Heart right ventricle (tissue), 16 donors: Measurements from ENCODE around the gene RANBP3. TPM values are rescaled to one million over a fixed set of nuclear protein-coding genes. Genes with fewer than 3 reads are reported as not detected.

Source experiments
- ATAC-seq, 8 donors: fragments of 200-7000 bp; cut with Tn5 transposase; one replicate each; pipeline ENCODE4 v1.9.1; 2020; ENCODE audit warnings: mild to moderate bottlenecking in 8 of 8, moderate library complexity in 8 of 8, moderate number of reproducible peaks in 1 of 8
- DNase-seq, 2 donors: peaks; one replicate each; pipeline ENCODE4 v3.0.0-alpha.2; 2020
- H3K27ac ChIP-seq, 10 donors: fragments of 200-600 bp; sonication (generic) in 2 of 10; one replicate each; pipeline versions ENCODE4 v1.5.0 to v1.8.0; 2020 to 2022; ENCODE audit warnings: mild to moderate bottlenecking in 3 of 10
- H3K27me3 ChIP-seq, 7 donors: fragments of 200-600 bp; one replicate each; pipeline ENCODE4 v1.8.0; 2021 to 2022; ENCODE audit warnings: mild to moderate bottlenecking in 2 of 7
- H3K36me3 ChIP-seq, 9 donors: fragments of 200-600 bp; sonication (generic) in 1 of 9; one replicate each; pipeline versions ENCODE4 v1.5.0 to v1.8.0; 2020 to 2022; ENCODE audit warnings: mild to moderate bottlenecking in 2 of 9
- H3K4me1 ChIP-seq, 9 donors: fragments of 200-600 bp; sonication (generic) in 1 of 9; one replicate each; pipeline versions ENCODE4 v1.5.0 to v1.8.0; 2020 to 2022; ENCODE audit warnings: mild to moderate bottlenecking in 4 of 9
- H3K4me3 ChIP-seq, 10 donors: fragments of 200-600 bp; sonication (generic) in 2 of 10; one replicate each; pipeline versions ENCODE4 v1.5.0 to v1.8.0; 2020 to 2022; ENCODE audit warnings: mild to moderate bottlenecking in 7 of 10, moderate library complexity in 2 of 10
- H3K9me3 ChIP-seq, 11 donors: fragments of 200-600 bp in 10 of 11; sonication (generic) in 2 of 11; one replicate each; pipeline versions ENCODE4 v1.5.0 to v1.8.0; 2013 to 2022; ENCODE audit warnings: mild to moderate bottlenecking in 2 of 11, control low read depth in 1 of 11, moderate library complexity in 1 of 11
- WGBS, 2 donors: extraction: QIAGEN DNeasy Blood & Tissue Kit; methylation state at CpG; one replicate each; pipeline ENCODE4 v1.1.7; 2013; ENCODE audit warnings: inconsistent platforms in 1 of 2; 5-methylcytosine and 5-hydroxymethylcytosine counted together
- intact Hi-C, 10 donors: fragments of 100-400 bp; cut with DNase I; formaldehyde crosslinking; loops; one replicate each; pipeline versions ENCODE4 v1.11.1 to v1.14.2; 2022
- polyA plus RNA-seq, 2 donors: library from polyadenylated mRNA; stranded (reverse); fragments of 200-250 nt; gene quantifications; one replicate each; pipeline ENCODE4 v1.2.3, GENCODE V29; 2013
- total RNA-seq, 10 donors: library from RNA; stranded (reverse); fragmentation: NEBNext Ultra II Directional in 3 of 10; extraction: Animal tissue kit (Norgen Biotek cat#: 25700) in 3 of 10; gene quantifications; one replicate each; pipeline versions ENCODE4 v1.2.1 to v1.2.4, GENCODE V29; 2021 to 2023
- TF ChIP-seq, protein P1 (sequence below), 9 donors: fragments of 200-600 bp; sonication (generic) in 2 of 9; IDR thresholded peaks; one replicate each; pipeline versions ENCODE4 v1.5.0 to v1.8.0; 2021 to 2022; ENCODE audit warnings: antibody characterized with exemption in 9 of 9, mild to moderate bottlenecking in 5 of 9, moderate library complexity in 1 of 9
- donor health status: Arrhythmogenic right ventricular cardiomyopathy.
- donor health status: ischemic (EF 13 %, LVEDD 7.1; RV severe dilation, severe dysfunction).
- donor health status: healthy with polysubstance abuse.
- donor health status: DM: no; HTN: yes; CAD: no.
- donor health status: DM: no; HTN: no; CAD: no.
- donor health status: ischemic (EF 25% LVEDD 6.9; RV normal size, moderate dysfunction).
- donor health status: ischemic (EF 25% LVEDD 5.7; RV mildly dilated, moderate dysfunction).
- donor health status: healthy.
- donor health status: DM: yes; HTN: yes; CAD: no.
- donor health status: Ischemic cardiomyopathy.
- donor health status: ischemic (EF 35%, LVEDD 5.7; RV mildly dilated, moderate dysfunction).
- donor health status: nonischemic (EF 11% LVEDD 7.7; RV severe dilation, severe dysfunction).
- donor health status: DM: yes; HTN: yes; CAD: no.
- donor health status: PGD.
- donor health status: ischemic (EF 29% LVEDD 5.4; RV normal size, mild dysfunction).
- donor health status: nonischemic (EF 23%, LVEDD 6.1; RV moderate dilation, normal function).

RANBP3 gene
- total and polyA plus RNA-seq, 12 donors, result 29.5 to 76.1 (median 63.0) TPM

DNA sequence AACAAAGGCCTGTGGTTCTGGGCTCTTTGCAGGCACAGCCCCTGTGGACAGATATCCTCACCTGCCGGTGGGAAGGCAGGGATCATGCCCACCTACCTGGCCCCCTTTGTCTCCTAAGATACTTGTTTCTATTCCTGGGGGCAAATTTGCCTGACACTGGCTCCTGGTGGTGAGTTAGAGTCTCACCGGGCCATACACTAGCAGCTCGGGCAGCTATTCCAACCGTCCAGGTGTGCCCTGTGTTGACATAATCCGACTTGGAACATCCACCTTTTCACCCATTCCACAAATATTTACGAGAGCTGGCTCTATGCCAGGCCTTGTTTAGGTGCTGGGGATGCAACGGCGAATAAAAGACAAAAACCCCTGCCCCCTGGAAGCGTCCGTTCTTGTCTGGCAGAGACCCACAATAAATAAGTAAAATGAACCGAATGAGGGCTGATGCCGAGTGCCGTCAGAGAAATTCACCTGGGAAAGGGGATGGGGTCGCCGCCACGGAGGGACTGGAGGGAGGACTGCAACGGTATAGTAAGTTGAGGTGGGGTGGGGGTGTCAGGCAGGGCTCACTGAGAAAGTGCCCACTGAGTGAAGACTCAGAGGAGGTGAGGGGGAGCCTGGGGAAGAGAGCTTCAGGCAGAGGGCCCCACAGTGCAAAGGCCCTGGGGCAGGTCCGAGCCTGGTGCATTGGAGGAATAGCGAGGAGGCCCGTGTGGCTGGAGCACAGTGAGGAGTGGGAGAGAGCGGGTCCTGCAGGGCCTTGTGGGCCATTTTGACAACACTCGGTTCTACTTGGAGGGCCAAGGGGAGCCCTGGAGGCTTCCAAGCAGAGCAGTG is 43.2 kb upstream of the RANBP3 start:
- peak in 1 of 8 donors; percentile 36 for ATAC-seq
- Histone ChIP-seq H3K4me1 (peaks cover 0 to 17% (median 3%) of the 10 kb centered on the region in 9 donors), H3K4me3 (no peak overlapping the region), H3K27ac (no peak overlapping the region), H3K27me3 (no peaks in the 10 kb centered on the region), H3K9me3 (no peaks in the 10 kb centered on the region), H3K36me3 (peaks cover 0 to 10% (median 0%) of the 10 kb centered on the region in 9 donors)
- intact Hi-C loops, result loop anchor here (2.0 to 10.0 kb wide), 6 partner anchors 34 to 246 kb away; partner anchors contain the start of gene NRTN (in 4 of the 10)
- TF ChIP-seq, protein P1, sequence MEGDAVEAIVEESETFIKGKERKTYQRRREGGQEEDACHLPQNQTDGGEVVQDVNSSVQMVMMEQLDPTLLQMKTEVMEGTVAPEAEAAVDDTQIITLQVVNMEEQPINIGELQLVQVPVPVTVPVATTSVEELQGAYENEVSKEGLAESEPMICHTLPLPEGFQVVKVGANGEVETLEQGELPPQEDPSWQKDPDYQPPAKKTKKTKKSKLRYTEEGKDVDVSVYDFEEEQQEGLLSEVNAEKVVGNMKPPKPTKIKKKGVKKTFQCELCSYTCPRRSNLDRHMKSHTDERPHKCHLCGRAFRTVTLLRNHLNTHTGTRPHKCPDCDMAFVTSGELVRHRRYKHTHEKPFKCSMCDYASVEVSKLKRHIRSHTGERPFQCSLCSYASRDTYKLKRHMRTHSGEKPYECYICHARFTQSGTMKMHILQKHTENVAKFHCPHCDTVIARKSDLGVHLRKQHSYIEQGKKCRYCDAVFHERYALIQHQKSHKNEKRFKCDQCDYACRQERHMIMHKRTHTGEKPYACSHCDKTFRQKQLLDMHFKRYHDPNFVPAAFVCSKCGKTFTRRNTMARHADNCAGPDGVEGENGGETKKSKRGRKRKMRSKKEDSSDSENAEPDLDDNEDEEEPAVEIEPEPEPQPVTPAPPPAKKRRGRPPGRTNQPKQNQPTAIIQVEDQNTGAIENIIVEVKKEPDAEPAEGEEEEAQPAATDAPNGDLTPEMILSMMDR (IDR thresholded peaks at IDR 0.05), result no peak
- 93 to 94% methylated on average over 22 of the region's 22 CpGs for WGBS, 2 donors
- DNase-seq, result no peak

DNA sequence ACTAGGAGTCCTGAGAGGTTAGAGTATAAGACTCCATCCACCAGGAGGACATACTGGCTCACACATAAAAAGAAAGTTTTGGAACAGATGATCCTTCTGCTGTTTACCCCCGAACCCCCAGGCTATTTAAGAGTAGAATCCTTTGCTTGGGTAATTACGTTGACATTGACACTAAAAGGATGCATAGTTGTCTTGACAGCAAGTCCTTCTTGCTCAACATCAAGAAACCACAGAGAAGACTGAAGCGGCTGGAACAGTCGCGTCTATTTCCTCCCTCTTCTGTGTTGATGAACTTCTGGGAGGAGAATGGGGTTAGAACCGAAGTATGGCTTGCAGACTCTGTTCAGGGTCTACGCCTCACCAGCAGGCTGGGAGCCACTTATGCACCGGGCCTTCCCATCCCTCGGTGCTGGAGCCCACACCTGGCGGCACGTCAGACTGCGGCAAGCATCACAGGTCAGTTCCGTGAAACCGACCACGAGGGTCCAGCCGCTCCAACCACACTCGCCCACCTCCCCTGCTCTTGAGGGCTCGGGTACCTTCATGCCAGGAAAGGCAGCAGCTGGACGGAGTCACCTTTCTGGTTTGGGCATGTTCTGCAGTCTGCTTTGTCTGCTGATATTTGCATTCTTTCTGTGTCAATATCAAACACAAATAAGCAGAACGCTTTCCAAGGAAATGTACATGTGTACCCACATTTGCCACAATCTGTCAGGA is 42.4 kb upstream of the RANBP3 start:
- Histone ChIP-seq H3K27me3 (no peaks in the 10 kb centered on the region), H3K4me3 (no peak overlapping the region), H3K36me3 (peaks cover 0 to 6% (median 0%) of the 10 kb centered on the region in 9 donors), H3K9me3 (no peaks in the 10 kb centered on the region), H3K4me1 (peaks cover 0 to 17% (median 3%) of the 10 kb centered on the region in 9 donors), H3K27ac (no peak overlapping the region)
- ATAC-seq, result no peak
- intact Hi-C loops, result loop anchor here (2.0 to 10.0 kb wide), 6 partner anchors 33 to 246 kb away; partner anchors contain the start of gene NRTN (in 4 of the 10)
- TF ChIP-seq, protein P1 (IDR thresholded peaks at IDR 0.05), result no peak
- WGBS, 2 donors, result 92 to 93% methylated on average over 20 of the region's 20 CpGs
- no peak for DNase-seq

DNA sequence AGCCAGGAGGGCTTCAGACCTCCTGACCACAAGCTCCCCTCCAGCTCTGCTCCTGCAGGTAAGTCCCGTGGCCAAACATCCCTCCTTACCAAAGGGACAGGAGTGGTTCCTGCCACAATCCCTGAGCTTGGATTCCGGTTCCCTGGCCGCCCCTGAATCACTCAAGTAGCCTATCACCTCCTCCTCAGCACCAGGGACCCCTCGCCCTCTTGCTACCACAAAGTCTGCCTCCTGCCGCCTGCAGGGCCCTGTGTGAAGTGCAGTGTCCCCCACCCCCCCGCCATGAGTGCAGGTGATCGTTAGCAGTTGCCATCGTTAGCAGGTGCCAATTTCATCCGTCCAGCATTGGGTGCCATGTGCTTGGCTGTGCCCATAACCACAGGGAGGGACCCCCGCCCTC is 40.8 kb upstream of the RANBP3 start:
- no peak for ATAC-seq
- H3K9me3 ChIP-seq, result no peaks in the 10 kb centered on the region
- WGBS, 2 donors, result 72 to 74% methylated on average over 10 of the region's 10 CpGs
- H3K27ac ChIP-seq, result no peak overlapping the region
- no peak overlapping the region for H3K4me3 ChIP-seq
- no peak for DNase-seq
- H3K4me1 ChIP-seq, result peaks cover 0 to 17% (median 3%) of the 10 kb centered on the region in 9 donors
- no peaks in the 10 kb centered on the region for H3K27me3 ChIP-seq
- peaks cover 0 to 7% (median 0%) of the 10 kb centered on the region in 9 donors for H3K36me3 ChIP-seq
- intact Hi-C loops, result no loop called here
- TF ChIP-seq, protein P1 (IDR thresholded peaks at IDR 0.05), result no peak

DNA sequence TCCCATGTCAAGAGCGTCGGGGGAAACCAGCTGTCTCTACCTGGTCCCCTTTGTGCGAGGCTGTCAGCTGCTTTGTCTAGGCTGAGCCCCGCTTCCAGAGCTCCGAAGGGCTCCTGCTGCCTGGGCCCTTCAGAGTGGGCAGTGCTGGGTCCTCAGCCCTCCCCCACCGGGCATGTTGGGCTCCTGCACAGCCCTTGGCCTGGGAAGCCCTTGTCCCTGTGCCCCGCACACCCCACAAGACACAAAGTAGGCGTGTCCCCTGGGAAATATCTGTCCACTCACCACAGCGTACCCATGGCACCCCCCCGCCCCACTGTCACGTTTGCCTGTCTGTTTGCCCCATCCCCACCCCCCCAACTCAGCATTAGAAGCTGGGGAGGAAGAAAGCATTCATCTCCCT is 39.6 kb upstream of the RANBP3 start:
- peaks cover 0 to 16% (median 0%) of the 10 kb centered on the region in 9 donors for H3K36me3 ChIP-seq
- TF ChIP-seq, protein P1 (IDR thresholded peaks at IDR 0.05), result no peak
- 91 to 94% methylated on average over 11 of the region's 11 CpGs for WGBS, 2 donors
- intact Hi-C loops, result no loop called here
- H3K27ac ChIP-seq, result no peak overlapping the region
- H3K27me3 ChIP-seq, result no peaks in the 10 kb centered on the region
- H3K4me3 ChIP-seq, result no peak overlapping the region
- DNase-seq, result no peak
- no peak for ATAC-seq
- no peaks in the 10 kb centered on the region for H3K9me3 ChIP-seq
- peaks cover 0 to 11% (median 3%) of the 10 kb centered on the region in 9 donors for H3K4me1 ChIP-seq
